ENCODE data around the gene FAM83G.

Gene FAM83G

DNA sequence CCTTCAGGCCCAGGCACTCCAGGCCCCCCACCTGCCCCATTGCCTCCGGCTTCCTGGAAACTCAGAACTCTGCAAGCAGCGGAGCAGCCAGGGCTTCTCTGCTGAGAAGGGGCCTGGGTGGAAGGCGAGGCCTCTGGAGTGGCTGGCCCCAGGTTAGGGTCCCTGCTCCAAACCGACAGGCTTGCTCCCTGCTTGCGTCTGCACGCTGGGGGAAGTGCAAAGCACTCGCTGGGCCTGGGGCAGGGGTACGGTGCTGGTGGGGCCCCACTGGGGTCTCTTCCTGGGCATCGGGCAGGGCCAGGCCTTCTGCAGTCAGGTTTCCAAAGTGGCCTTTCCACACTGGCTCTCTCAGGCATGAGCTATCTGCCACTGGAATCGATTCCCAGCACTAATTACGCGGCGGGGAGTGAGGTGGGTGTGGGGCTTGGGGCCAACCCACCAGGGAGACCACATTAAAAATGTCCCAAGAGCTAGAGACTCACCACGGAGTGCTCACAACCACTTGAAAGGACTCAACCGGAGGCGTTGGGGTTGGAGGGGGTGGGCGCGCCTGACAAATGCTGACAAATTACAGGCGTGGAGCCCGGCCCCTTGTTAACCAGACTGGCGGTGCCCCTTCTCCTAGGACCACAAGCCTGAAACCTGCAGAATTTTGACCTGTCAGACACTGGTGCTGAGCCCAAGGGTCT is 17.9 kb downstream of the FAM83G start:
- no peak for DNase-seq

- DNase-seq, result no peak
Observed at GRCh38 chr17:18985475-18985874, 19.1 kb downstream of the FAM83G start.

DNA sequence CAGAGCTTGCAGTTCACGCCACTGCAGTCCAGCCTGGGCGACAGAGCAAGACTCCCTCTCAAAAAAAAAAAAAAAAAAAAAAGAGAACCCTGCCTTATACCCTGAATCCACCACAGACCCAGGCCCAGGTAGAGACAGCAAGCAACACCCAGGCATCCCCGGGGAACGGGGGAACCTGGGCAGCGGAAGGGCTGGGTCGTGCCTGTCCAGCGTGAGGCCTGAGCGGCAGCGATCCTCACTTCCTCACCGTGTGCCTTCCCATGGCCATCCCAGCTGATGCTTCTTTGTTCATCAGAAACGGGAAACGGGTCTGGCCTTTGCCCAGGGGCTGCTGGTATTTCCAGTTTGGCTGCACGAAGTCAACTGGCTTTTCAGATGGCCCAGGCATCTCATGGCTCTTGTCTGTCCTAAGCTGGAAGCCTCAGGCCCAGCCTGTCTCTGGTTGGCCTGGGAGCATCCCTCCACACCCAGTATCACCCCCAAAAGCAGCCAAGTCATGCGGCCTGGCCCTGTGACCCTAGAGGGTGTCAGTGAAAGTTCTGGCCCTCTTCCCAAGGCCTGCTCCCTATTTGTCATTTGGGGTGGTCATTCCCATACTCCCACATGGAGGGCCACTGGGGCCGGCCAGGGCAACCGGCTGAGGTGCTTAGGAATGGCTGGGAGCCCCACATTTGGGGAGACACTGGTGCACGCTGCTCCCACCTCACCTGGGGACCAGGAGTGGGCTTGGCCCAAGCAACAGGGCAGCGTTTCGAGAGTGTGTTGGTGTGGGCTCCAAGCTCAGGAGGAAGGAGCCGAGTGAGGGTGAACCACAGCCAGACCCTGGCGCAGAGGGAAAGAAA is 20.1 kb downstream of the FAM83G start:
- DNase-seq, result no peak

- DNase-seq, result no peak
Observed at GRCh38 chr17:18981642-18982424, 22.7 kb downstream of the FAM83G start.

DNA sequence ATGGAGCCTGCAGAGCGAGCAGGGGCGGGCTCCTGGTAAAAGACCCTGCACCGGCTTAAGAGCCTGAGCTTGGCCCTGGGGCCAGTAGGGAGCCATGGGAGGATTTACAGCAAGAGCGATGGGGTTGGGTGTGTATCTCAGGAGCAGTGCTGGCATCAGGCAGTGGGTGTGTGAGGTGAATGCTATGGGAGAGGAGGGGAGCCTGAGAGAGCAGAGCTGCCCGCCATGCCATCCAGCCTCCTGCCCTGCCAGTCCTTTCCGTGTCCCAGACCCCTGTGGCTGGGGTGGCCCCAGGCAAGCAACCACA is 23.3 kb downstream of the FAM83G start:
- DNase-seq, result no peak

DNA sequence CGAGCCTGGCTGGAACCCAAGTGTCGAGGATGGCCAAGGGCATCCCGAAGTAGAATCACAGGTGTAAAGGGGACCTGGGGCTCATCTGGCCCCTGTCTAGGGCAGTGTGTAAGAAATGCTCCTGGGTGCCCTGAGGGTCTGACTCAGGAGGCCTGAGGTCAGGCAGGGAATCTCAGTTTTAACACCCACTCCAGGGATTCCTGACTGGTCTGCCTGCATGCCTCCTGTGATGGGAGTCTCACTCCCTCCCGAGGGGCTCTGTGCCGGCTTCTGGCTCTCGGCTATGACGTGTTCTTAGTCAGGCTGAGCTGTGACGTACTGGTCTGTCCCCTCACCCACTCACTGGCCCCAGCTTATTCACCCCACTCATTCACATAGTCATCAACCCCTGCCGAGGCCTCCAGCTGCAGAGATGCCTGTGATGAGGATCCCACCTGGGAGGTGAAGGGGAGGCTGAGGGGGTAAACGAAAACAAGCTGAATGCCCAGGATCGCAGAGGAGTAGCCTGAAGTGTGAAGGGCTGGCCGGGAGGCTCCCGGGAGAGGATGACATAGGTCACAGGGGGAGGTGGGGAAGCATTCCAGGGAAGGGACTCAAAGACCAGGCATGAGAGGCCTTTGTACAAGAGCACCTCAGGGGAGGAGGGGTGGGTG is 23.8 kb downstream of the FAM83G start:
- no peak for DNase-seq

GRCh38 chr17:18978655-18979054 is 25.9 kb downstream of the FAM83G start:
- DNase-seq, result no peak

- no peak for DNase-seq
Observed at GRCh38 chr17:18978050-18978449, 26.5 kb downstream of the FAM83G start.

DNA sequence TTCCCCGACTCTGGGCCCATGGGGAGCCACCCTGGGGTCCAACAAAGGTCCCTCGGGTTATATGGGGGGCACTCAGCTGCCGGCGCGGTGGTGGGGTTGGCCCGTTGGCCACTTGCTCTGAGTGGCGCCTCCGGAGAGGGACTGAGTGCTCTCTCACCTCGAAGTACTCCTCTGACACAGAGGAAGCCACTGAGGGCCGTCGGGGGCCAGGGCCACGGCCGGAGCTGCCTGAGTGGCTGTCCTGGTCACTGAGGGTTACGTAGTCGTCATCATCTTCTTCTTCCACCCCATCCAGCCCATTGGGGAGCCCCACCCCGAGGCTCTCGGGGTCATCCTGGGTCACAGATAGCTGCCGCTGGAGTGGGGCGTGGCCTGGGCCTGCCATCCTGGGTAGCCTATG is 26.9 kb downstream of the FAM83G start:
- DNase-seq, result no peak

- DNase-seq, result no peak
Observed at GRCh38 chr17:18977021-18977420, 27.5 kb downstream of the FAM83G start.

GRCh38 chr17:18976201-18976600 is 28.4 kb downstream of the FAM83G start:
- DNase-seq, result no peak

- DNase-seq, result no peak
Observed at GRCh38 chr17:18975597-18975996, 29.0 kb downstream of the FAM83G start.

DNA sequence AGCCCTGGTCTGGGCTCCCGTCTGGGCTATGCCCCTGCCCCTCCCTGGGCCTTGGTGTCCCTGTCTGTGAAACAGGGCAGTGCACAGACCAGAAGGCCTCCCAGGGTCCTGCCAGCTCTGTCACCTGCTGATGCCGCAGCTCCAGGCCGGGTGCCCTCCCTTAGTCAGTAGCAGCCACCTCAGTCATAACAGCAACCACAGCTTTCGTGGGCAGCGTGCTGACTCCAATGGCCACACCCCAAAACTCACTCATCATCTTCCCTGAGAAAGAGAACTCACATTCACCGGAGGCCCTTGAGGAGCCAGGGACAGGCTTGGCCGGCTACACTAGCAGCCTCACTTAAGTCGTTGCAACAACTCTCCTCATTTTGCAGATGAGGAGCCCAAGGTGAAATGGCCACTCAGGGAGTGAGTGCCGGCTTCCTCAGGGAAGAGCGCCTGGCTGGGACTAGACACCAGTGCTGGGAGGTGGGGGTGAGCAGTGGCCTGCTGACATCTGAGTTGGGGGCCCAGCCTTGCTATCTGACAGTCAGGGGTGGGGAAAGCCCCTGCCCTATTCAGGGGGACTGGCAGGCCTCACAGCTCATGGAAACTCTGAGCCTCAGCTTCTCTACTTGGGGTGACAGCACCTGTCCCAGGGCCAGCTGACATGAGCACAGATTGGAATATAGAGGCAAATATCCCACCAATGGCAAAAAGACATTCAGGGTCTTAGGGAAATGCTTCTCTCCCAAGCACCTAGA is 30.0 kb downstream of the FAM83G start:
- no peak for DNase-seq

DNA sequence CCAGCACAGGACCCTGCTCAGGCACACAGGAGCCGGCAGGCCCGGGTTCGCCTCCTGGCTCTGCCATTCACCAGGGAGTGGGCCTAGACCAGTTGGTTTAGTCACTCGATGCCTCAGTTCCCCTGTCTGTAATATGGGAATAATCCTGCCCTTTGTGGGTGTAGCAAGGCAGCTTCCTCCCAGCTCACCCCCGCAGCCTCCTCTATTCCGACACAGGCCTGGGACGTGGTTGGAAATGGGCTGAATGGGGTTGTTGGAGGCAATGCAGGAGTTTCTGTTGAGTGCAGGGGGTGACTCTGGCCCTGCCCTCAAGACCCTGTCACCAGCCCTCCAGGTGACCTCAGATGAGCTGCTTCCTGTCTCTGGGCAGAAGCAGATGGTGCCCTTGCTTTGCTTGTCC is 32.8 kb downstream of the FAM83G start:
- DNase-seq, result no peak

DNA sequence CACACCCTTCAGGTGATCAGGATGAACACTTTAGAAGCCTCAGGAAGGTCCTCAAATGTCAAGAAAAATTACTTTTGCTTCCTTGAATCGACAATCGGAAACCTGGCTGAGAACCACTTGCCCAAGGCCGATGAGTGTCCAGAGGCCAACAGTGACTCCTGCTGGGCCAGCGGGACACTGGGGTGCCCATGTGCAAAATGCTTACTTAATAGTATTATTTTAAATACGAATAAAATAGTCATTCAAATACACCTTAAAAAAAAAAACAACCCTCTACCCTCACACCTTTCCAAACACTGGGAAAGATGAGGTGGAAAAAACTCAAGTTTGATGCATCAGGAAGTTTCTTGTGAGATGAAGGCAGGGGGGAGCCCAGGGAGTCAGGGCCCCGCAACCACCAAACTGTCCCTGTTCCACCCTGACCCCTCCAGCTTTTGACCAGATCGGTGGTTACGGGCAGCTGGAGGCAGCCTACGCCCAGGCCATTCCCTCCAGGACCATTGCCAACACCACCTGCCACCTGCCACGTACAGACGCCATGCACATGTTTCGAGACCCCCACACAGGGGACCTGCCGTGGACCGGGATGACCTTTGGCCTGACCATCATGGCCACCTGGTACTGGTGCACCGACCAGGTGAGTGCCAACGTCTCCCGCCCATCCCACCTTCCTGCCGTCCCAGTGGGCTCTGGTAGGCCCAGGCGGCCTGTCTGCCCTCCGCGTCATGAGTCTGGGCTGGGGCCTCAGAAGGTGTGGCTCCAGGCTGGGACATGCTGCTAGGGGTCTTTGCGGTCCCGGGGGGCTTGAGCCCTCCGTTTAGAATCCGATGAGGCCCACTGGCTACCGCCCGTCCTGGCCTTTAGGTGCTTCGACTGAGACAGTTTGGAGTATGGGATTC is 33.7 kb downstream of the FAM83G start:
- DNase-seq, result no peak

GRCh38 chr17:18968945-18969887 is 35.3 kb downstream of the FAM83G start:
- no peak for DNase-seq

DNA sequence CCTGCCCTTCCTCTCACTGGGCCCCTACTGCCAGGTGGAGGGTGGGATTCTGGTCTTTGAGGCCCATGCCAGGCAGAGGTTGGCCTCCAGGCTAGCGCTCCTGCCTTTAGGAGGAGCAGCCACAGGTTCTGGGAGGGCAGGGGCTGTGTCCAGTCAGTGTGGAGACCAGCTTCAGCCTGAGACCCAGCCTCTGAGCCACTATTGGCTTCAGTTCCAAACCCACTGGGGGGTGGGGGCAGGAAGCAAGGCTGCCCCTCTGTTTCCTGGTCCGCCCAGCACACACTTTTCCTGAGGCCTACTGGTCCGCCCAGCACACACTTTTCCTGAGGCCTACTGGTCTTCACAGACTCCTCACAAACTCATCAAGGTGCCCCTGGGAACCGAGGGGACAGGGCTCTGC is 36.2 kb downstream of the FAM83G start:
- DNase-seq, result no peak

DNA sequence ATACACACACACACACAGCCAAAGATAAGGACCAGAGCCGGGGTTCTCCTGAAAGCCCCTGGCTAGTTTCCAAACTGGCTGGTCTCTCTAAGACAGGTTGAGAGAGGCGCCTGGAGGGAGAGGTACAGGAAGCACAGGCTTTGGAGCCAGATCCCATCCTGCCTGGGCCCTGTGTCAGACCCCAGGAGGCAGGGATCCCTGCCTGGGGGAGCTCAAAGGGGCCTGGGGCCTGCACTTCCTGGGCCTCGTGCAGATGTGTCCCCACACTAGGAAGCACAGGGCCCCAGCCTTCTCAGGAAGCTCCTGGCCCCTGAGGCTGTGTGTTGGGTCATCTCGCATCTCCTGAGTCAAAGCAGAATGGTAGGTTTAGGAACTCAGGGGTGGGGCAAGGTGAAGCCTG is 36.6 kb downstream of the FAM83G start:
- no peak for DNase-seq

GRCh38 chr17:18966831-18967624 is 37.5 kb downstream of the FAM83G start:
- DNase-seq, result no peak
